ENCODE measurements around the gene HDAC4.
A peak's percentile ranks its signal among the peaks of the same experiment; 100 is the strongest.

The HDAC4 gene

DNA sequence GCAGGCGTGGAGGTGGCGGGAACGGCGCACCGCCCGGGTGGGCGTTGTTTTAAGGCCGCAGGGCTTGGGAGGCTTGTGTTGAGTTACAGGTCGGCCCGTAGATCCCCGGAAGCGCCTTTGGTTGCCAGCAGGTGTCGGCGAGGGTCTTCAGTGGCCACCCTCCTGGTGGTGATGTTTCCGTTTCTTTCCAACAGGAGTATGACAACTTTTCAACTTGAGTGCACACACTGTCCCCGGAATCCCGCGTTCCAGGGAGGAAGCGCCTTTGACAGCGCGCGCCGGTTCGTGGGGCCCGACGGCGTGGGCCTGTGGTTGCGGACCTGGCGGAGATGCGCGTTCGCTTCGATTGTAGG is 1.0 kb upstream of the HDAC4 start:
- no peaks in the 10 kb centered on the region for H3K36me3 ChIP-seq (ENCODE audit: insufficient read depth, low read length)
- peak overlapping the region; percentile 100 for H3K27ac ChIP-seq (ENCODE audit: low read depth, low read length)
- peak overlapping the region; percentile 77 for H3K9ac ChIP-seq (ENCODE audit: low read length)

DNA sequence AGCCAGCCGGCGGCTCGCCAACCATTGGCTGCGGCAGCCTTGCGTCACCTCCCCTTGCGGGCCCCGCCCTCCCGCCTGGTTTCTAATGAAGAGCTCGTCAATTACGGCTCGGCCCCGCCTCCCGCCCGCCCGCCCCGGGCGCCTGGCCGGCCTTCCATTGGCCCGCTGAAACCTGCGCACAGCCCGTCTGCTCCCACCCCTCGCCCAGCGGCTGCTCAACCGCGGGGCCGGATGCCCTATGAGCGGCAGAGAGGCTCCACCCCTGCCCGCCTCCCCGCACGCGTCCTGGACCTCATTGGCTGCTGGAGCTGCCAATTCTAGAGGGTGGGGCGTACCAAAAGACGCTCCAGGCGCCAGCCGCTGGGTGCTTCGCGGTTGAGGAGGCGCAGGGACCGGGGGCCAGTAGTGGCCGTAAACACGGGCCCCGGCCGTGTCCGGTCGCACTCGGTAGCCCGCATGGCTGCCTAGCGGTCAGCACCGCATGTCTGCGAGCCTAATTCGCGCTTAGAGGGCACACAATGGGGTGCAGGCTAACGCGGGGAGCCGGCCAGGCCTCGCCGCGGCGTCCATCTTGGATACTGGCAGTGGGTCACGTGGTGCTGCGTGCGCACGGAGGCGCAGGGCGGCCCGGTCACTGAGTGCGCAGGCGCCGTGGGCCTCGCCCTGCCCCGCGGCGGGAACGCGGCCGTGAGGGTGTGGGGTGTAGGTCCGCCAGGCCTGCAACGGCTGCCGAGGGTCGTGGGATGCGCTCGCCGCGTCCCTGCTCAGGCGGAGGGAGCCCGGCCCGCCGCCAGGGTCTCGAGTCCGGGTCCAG is 454 bp upstream of the HDAC4 start:
- no peaks in the 10 kb centered on the region for H3K9me3 ChIP-seq (ENCODE audit: low read length)
- peak overlapping the region; percentile 100 for H3K27ac ChIP-seq (ENCODE audit: low read depth, low read length)
- no peaks in the 10 kb centered on the region for H3K36me3 ChIP-seq (ENCODE audit: insufficient read depth, low read length)
- H3K9ac ChIP-seq (ENCODE audit: low read length) = peak overlapping the region; percentile 77
- no peaks in the 10 kb centered on the region for H3K27me3 ChIP-seq (ENCODE audit: control insufficient read depth in 1 of 2, insufficient read depth in 2 of 2, low read length in 2 of 2)
- peak overlapping the region; percentile 70 to 79 for H3K4me3 ChIP-seq (ENCODE audit: low read depth in 1 of 2, low read length in 2 of 2)
- peaks cover 35% of the 10 kb centered on the region for H3K4me1 ChIP-seq (ENCODE audit: insufficient read depth, low read length)

More for the DNA sequence above, 1.0 kb upstream of the HDAC4 start:
- H3K4me3 ChIP-seq (ENCODE audit: low read depth in 1 of 2, low read length in 2 of 2) = peak overlapping the region; percentile 70 to 79
- H3K27me3 ChIP-seq (ENCODE audit: control insufficient read depth in 1 of 2, insufficient read depth in 2 of 2, low read length in 2 of 2) = no peaks in the 10 kb centered on the region
- no peaks in the 10 kb centered on the region for H3K9me3 ChIP-seq (ENCODE audit: low read length)
- H3K4me1 ChIP-seq (ENCODE audit: insufficient read depth, low read length) = peaks cover 31% of the 10 kb centered on the region

DNA sequence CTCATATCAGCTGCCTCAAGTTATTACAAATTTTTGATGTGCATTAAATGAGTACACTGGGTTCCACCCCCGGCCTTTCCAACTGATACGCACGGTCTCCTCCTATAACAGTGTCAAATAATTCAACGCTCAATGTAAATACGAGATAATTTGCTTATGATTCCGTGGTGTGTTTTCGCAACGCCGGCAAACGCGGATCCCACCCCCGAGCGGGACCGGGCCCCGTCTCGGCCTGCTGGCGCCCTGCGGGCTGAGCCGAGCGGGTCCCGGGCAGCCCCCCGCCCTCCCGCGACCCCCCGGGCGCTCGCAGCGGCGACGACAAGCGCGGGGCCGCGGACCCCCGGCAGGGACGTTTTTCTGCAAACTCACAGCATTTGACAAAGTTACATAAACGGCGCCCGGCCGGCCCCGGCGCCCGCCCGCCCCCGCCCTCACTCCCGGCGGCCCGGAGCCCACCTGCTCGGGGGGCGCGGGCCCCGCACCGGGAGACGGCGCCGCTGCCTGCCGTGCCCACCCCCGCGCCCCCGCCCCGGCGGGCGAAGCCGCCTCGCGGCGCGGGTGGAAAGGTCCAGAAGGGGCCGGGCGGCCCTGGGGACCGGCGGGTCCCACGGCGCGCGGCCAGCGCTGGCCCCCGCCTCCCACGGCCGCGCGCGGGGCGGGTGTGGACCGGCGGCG is 762 bp downstream of the HDAC4 start:
- H3K9ac ChIP-seq (ENCODE audit: low read length) = peak overlapping the region; percentile 63
- H3K27ac ChIP-seq (ENCODE audit: low read depth, low read length) = peak overlapping the region; percentile 91
- H3K27me3 ChIP-seq (ENCODE audit: control insufficient read depth in 1 of 2, insufficient read depth in 2 of 2, low read length in 2 of 2) = no peaks in the 10 kb centered on the region
- H3K4me3 ChIP-seq (ENCODE audit: low read depth in 1 of 2, low read length in 2 of 2) = peak overlapping the region; percentile 62 to 69
- no peaks in the 10 kb centered on the region for H3K36me3 ChIP-seq (ENCODE audit: insufficient read depth, low read length)
- peaks cover 47% of the 10 kb centered on the region for H3K4me1 ChIP-seq (ENCODE audit: insufficient read depth, low read length)
- no peaks in the 10 kb centered on the region for H3K9me3 ChIP-seq (ENCODE audit: low read length)

DNA sequence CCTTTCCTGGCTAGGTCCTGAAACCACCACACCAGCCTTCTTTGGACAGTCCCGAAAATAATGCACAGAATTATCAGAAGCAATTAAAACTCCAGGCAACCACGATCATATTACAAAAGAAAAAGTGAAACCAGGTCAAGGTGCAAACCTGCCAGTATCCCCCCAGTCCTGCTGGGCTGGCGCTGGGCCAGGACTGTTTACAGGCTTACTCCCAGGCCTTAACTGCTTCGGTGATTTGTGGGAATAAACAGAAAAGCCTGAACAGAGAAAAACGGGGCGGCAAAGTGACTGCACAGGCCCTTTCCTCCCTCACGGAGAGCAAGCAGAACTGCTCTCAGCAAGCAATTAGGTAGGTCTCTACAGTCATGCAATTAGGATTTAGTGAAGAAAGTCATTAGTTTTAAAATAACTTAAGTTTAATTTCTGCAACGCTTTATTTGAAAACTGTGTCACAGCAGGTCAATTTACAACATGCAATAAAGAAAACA is 1.3 kb downstream of the HDAC4 start:
- Histone ChIP-seq H3K27me3 (ENCODE audit: control insufficient read depth in 1 of 2, insufficient read depth in 2 of 2, low read length in 2 of 2) (no peaks in the 10 kb centered on the region), H3K9me3 (ENCODE audit: low read length) (no peaks in the 10 kb centered on the region), H3K9ac (ENCODE audit: low read length) (peak overlapping the region; percentile 63), H3K36me3 (ENCODE audit: insufficient read depth, low read length) (no peaks in the 10 kb centered on the region), H3K4me3 (ENCODE audit: low read depth in 1 of 2, low read length in 2 of 2) (peak overlapping the region; percentile 62 to 69), H3K27ac (ENCODE audit: low read depth, low read length) (peak overlapping the region; percentile 91), H3K4me1 (ENCODE audit: insufficient read depth, low read length) (peaks cover 53% of the 10 kb centered on the region)

DNA sequence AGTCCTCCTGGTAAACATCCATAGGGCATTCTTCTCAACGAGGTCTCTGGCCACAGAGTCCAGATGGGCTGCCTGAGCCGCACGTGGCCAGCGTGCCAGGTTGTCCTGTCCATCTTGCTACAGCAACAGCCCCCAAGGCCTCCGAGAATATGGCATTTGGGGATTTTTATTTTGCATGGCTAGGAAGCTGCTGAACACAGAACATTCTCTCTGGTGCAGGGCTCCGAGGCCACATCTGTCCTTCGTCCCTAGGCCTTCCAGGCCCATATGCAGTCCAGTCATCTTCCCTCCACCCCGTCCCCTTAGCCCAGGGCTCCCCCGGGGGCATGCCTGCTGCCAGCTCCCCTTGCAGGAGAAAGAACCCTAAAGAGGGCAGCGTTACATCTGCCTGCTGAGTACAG is 2.3 kb downstream of the HDAC4 start:
- H3K27ac ChIP-seq (ENCODE audit: low read depth, low read length) = peak overlapping the region; percentile 91
- peak overlapping the region; percentile 63 for H3K9ac ChIP-seq (ENCODE audit: low read length)
- H3K9me3 ChIP-seq (ENCODE audit: low read length) = no peaks in the 10 kb centered on the region
- peaks cover 62% of the 10 kb centered on the region for H3K4me1 ChIP-seq (ENCODE audit: insufficient read depth, low read length)
- H3K36me3 ChIP-seq (ENCODE audit: insufficient read depth, low read length) = no peaks in the 10 kb centered on the region
- H3K27me3 ChIP-seq (ENCODE audit: control insufficient read depth in 1 of 2, insufficient read depth in 2 of 2, low read length in 2 of 2) = no peaks in the 10 kb centered on the region
- H3K4me3 ChIP-seq (ENCODE audit: low read depth in 1 of 2, low read length in 2 of 2) = peak overlapping the region in 1 of 2 donors; percentile 69

DNA sequence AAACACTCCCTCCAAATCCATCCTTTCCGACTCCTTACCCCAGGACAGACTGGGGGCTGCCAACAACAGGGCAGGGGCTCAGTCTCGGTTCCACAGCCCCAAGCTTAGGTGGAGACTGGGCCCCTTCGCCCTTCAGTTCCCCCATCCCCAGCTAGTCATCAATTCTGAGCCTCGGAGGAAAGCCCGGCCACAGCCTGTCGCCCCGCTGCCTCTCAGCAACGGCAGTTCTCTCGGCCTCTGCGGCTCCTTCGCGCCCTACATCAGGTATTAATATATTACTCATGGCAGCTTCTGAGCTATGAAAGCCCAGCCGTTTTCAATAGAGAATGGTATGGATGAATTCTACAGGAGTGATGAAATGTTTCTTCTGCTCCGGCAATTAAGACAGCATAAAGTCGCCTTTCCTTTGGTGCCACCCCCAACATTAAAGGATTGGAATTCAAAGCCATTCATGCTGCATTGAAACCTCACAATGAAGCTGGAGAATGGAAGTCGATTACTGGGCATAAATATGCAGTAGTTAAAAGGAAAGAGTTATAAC is 2.8 kb downstream of the HDAC4 start:
- H3K4me3 ChIP-seq (ENCODE audit: low read depth in 1 of 2, low read length in 2 of 2) = no peak overlapping the region
- no peaks in the 10 kb centered on the region for H3K36me3 ChIP-seq (ENCODE audit: insufficient read depth, low read length)
- peaks cover 67% of the 10 kb centered on the region for H3K4me1 ChIP-seq (ENCODE audit: insufficient read depth, low read length)
- H3K27me3 ChIP-seq (ENCODE audit: control insufficient read depth in 1 of 2, insufficient read depth in 2 of 2, low read length in 2 of 2) = no peaks in the 10 kb centered on the region
- H3K27ac ChIP-seq (ENCODE audit: low read depth, low read length) = peak overlapping the region; percentile 91
- peak overlapping the region; percentile 63 for H3K9ac ChIP-seq (ENCODE audit: low read length)
- H3K9me3 ChIP-seq (ENCODE audit: low read length) = no peaks in the 10 kb centered on the region

DNA sequence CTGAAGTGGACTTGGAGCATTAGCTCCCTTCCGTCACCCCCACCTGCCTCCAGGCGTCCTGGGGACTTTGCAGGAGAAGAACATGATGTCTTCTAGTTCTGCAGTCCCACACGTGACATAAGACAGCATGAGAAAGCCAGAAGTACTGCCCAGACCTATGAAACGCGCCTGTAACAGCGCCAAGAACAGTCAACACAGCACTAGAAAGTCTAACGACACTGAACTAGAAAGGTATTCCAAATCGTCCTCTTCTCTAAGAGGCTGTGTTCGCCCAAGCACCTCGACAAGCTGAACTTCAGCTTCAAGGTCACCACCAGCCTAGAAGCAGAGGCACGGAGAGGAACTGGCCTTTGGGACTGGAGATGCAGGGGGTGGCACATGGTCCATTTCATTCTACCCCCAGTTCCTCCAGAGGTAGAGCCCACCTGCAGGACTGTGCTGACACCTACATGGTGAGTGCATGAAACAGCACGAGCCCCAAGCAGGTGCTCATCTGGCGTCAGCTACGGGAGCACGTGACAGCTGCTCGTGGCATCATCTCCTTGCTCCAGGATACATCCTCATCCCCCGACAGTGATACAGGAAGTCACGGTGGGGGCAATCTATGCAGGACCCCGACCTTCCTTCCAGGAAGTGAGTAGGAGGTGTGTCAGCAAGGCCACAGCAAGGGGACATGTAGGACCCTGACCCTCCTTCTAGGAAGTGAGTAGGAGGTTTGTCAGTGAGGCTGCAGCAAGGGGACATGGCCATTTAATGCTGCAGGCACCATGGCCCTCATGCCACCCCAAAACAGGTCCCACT is 3.7 kb downstream of the HDAC4 start:
- Histone ChIP-seq H3K36me3 (ENCODE audit: insufficient read depth, low read length) (no peaks in the 10 kb centered on the region), H3K27ac (ENCODE audit: low read depth, low read length) (peak overlapping the region; percentile 91), H3K4me3 (ENCODE audit: low read depth in 1 of 2, low read length in 2 of 2) (peak overlapping the region in 1 of 2 donors; percentile 11), H3K27me3 (ENCODE audit: control insufficient read depth in 1 of 2, insufficient read depth in 2 of 2, low read length in 2 of 2) (no peaks in the 10 kb centered on the region), H3K4me1 (ENCODE audit: insufficient read depth, low read length) (peaks cover 68% of the 10 kb centered on the region), H3K9me3 (ENCODE audit: low read length) (no peaks in the 10 kb centered on the region), H3K9ac (ENCODE audit: low read length) (peak overlapping the region; percentile 25)

DNA sequence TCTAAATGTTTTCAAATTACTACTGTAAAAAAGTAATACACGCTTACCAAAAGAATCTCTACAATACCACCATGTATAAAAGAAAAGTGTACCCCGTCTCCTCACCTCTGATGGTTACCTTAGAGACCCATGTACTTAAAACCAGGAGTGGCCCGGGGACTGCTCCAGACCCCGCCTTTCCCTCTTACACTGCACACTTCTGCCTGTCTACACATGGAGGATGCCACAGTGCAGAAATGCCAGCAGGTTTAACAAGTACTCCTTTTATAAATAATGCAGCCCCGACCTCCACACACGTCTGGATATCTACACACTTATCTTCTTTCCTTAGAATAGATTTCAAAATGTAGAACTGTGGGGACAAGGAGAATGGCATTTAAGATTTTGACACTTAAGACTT is 5.3 kb downstream of the HDAC4 start:
- no peak overlapping the region for H3K9ac ChIP-seq (ENCODE audit: low read length)
- no peaks in the 10 kb centered on the region for H3K27me3 ChIP-seq (ENCODE audit: control insufficient read depth in 1 of 2, insufficient read depth in 2 of 2, low read length in 2 of 2)
- peaks cover 77% of the 10 kb centered on the region for H3K4me1 ChIP-seq (ENCODE audit: insufficient read depth, low read length)
- no peak overlapping the region for H3K4me3 ChIP-seq (ENCODE audit: low read depth in 1 of 2, low read length in 2 of 2)
- no peaks in the 10 kb centered on the region for H3K9me3 ChIP-seq (ENCODE audit: low read length)
- H3K27ac ChIP-seq (ENCODE audit: low read depth, low read length) = peak overlapping the region; percentile 63
- H3K36me3 ChIP-seq (ENCODE audit: insufficient read depth, low read length) = no peaks in the 10 kb centered on the region

DNA sequence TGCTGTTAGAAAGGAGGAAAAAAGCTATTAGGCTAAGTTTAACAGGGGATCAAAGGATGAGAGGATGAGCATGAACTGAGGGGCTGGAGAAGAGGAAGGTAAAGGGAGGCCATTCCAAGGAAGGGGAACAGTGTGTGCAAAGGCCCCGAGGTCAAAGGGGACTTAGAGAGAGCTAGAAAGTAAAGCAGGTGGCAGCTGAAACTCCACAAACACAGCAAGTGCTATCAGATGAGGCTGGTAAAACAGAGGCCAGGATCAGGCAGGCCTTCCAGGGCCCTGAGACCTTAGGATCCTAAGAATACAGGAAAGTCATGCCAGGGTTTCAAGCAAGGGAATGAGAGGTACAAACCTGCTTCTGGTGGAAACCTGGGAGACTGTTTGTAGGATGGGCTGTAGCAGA is 5.8 kb downstream of the HDAC4 start:
- Histone ChIP-seq H3K9me3 (ENCODE audit: low read length) (no peaks in the 10 kb centered on the region), H3K4me1 (ENCODE audit: insufficient read depth, low read length) (peaks cover 77% of the 10 kb centered on the region), H3K27ac (ENCODE audit: low read depth, low read length) (peak overlapping the region; percentile 63), H3K4me3 (ENCODE audit: low read depth in 1 of 2, low read length in 2 of 2) (no peak overlapping the region), H3K36me3 (ENCODE audit: insufficient read depth, low read length) (no peaks in the 10 kb centered on the region), H3K9ac (ENCODE audit: low read length) (no peak overlapping the region), H3K27me3 (ENCODE audit: control insufficient read depth in 1 of 2, insufficient read depth in 2 of 2, low read length in 2 of 2) (no peaks in the 10 kb centered on the region)

DNA sequence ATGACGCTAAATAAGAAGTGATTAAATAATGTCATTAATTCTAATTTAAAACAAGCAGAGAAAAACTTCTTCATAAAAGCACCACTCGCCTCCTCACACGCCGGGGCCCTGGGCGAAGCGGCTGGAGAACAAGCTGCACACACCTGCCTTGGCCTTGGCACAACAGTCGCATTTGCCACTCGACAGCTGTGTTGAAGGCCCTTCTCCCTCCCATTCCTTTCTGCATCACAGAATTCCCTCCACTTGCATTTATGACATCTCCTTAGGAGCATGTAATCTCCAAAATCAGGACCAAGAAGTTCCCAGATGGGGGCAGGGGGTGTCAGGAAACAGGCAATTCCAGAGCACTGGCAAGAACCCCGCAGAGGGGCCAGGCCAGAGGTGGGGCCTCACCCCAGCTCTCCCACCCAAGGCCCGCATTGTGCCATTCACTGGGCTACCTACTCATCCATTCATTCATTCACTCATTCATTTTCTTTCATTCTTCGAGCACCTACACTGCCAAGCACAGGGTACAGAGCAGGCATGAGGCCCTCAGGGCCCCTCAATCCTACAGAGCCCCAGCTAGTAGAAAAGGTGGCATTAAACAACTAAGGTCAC is 6.4 kb downstream of the HDAC4 start:
- Histone ChIP-seq H3K27ac (ENCODE audit: low read depth, low read length) (peak overlapping the region; percentile 63), H3K4me1 (ENCODE audit: insufficient read depth, low read length) (peaks cover 77% of the 10 kb centered on the region)

More for the DNA sequence above, 6.4 kb downstream of the HDAC4 start:
- no peak overlapping the region for H3K4me3 ChIP-seq (ENCODE audit: low read depth in 1 of 2, low read length in 2 of 2)
- H3K36me3 ChIP-seq (ENCODE audit: insufficient read depth, low read length) = peaks cover 1% of the 10 kb centered on the region
- no peaks in the 10 kb centered on the region for H3K9me3 ChIP-seq (ENCODE audit: low read length)
- H3K27me3 ChIP-seq (ENCODE audit: control insufficient read depth in 1 of 2, insufficient read depth in 2 of 2, low read length in 2 of 2) = no peaks in the 10 kb centered on the region
- H3K9ac ChIP-seq (ENCODE audit: low read length) = no peak overlapping the region
